HEK293T (cell line): ENCODE data around the gene RBM38.

Experiments used
- CTCF ChIA-PET: fragments of 350-600 bp; formaldehyde crosslinking; extraction: SDS; loops from one replicate; lab custom pipeline; 2021; ENCODE audit warnings: antibody characterized with exemption, inconsistent platforms; lab: Yijun Ruan, JAX
- POLR2A ChIA-PET: fragments of 350-600 bp; formaldehyde crosslinking; extraction: SDS; loops from one replicate; lab custom pipeline; 2020; ENCODE audit warnings: antibody characterized with exemption, inconsistent platforms; lab: Yijun Ruan, JAX
- DNase-seq: peaks from one replicate; pipeline ENCODE4 v3.0.0; 2012; ENCODE audit warnings: mixed read lengths; ENCODE audit errors: extremely low spot score
- ARNT ChIP-seq: fragments of 450-650 bp; IDR thresholded peaks from 2 replicates; pipeline ENCODE4 v1.6.1; 2017; ENCODE audit warnings: mild to moderate bottlenecking
- BHLHE40 ChIP-seq: fragments of 450-650 bp; IDR thresholded peaks from 2 replicates; pipeline ENCODE4 v1.6.1; 2016; ENCODE audit warnings: mild to moderate bottlenecking, moderate library complexity, borderline replicate concordance
- CTBP1 ChIP-seq: fragments of 450-650 bp; IDR thresholded peaks from 2 replicates; pipeline ENCODE4 v1.6.1; 2016; ENCODE audit warnings: borderline replicate concordance
- ELF4 ChIP-seq: fragments of 450-650 bp; IDR thresholded peaks from 2 replicates; pipeline ENCODE4 v1.6.1; 2017; ENCODE audit warnings: antibody characterized with exemption
- FOXA1 ChIP-seq: fragments of 450-650 bp; IDR thresholded peaks from 2 replicates; pipeline ENCODE4 v1.6.1; 2016; ENCODE audit warnings: mild to moderate bottlenecking
- FOXK2 ChIP-seq: fragments of 450-650 bp; IDR thresholded peaks from 2 replicates; pipeline ENCODE4 v1.6.1; 2016; ENCODE audit warnings: mild to moderate bottlenecking
- FOXM1 ChIP-seq: fragments of 450-650 bp; IDR thresholded peaks from 2 replicates; pipeline ENCODE4 v1.6.1; 2017; ENCODE audit warnings: mild to moderate bottlenecking, borderline replicate concordance
- HDGF ChIP-seq: fragments of 450-650 bp; IDR thresholded peaks from 2 replicates; pipeline ENCODE4 v1.6.1; 2017; ENCODE audit warnings: antibody characterized with exemption, borderline replicate concordance
- L3MBTL2 ChIP-seq: fragments of 450-650 bp; conservative IDR thresholded peaks from 2 replicates; pipeline ENCODE4 v1.6.1; 2016; ENCODE audit warnings: mild to moderate bottlenecking
- LEF1 ChIP-seq: fragments of 450-650 bp; IDR thresholded peaks from 2 replicates; pipeline ENCODE4 v1.6.1; 2017; ENCODE audit warnings: mild to moderate bottlenecking, borderline replicate concordance
- NFRKB ChIP-seq: fragments of 450-650 bp; IDR thresholded peaks from 2 replicates; pipeline ENCODE4 v1.6.1; 2016; ENCODE audit warnings: mild to moderate bottlenecking, moderate library complexity
- SP1 ChIP-seq: fragments of 450-650 bp; IDR thresholded peaks from 2 replicates; pipeline ENCODE4 v1.6.1; 2017
- SUZ12 ChIP-seq: fragments of 450-650 bp; IDR thresholded peaks from 2 replicates; pipeline ENCODE4 v1.6.1; 2016; ENCODE audit warnings: mild to moderate bottlenecking
- TARDBP ChIP-seq: fragments of 450-650 bp; IDR thresholded peaks from 2 replicates; pipeline ENCODE4 v1.6.1; 2016
- ZNF384 ChIP-seq: fragments of 450-650 bp; IDR thresholded peaks from 2 replicates; pipeline ENCODE4 v1.6.1; 2016
- TF ChIP-seq, protein P1 (sequence below): fragments of 450-650 bp; IDR thresholded peaks from 2 replicates; pipeline ENCODE4 v1.6.1; 2016

The RBM38 gene

GRCh38 chr20:57411406-57412283 is 20.4 kb downstream of the RBM38 start:
- no peak for DNase-seq
- no peak for TF ChIP-seq BHLHE40
- TF ChIP-seq ARNT = no peak
- no peak for TF ChIP-seq TARDBP
- TF ChIP-seq NFRKB = no peak
- POLR2A ChIA-PET = interaction anchor here (1.4 to 2.3 kb wide), 2 partner anchors 9 to 20 kb away, joined by 3 to 10 read pairs; partner anchors contain the start of gene RBM38
- CTCF ChIA-PET = no interaction called here

GRCh38 chr20:57412347-57413029 is 21.3 kb downstream of the RBM38 start:
- no peak for TF ChIP-seq SP1
- no peak for TF ChIP-seq LEF1
- TF ChIP-seq TARDBP = no peak
- TF ChIP-seq ELF4 = no peak
- no peak for TF ChIP-seq SUZ12
- TF ChIP-seq FOXK2 = no peak
- TF ChIP-seq, protein P1, sequence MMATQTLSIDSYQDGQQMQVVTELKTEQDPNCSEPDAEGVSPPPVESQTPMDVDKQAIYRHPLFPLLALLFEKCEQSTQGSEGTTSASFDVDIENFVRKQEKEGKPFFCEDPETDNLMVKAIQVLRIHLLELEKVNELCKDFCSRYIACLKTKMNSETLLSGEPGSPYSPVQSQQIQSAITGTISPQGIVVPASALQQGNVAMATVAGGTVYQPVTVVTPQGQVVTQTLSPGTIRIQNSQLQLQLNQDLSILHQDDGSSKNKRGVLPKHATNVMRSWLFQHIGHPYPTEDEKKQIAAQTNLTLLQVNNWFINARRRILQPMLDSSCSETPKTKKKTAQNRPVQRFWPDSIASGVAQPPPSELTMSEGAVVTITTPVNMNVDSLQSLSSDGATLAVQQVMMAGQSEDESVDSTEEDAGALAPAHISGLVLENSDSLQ = no peak
- no peak for TF ChIP-seq BHLHE40
- TF ChIP-seq FOXM1 = no peak
- TF ChIP-seq HDGF = no peak
- TF ChIP-seq L3MBTL2 = no peak
- no peak for TF ChIP-seq NFRKB
- no peak for TF ChIP-seq ZNF384
- TF ChIP-seq FOXA1 = no peak
- TF ChIP-seq CTBP1 = no peak
- CTCF ChIA-PET = interaction anchor here (1.1 kb wide), 1 partner anchor 13 kb away, joined by 4 read pairs; no protein-coding TSS in a partner anchor
- POLR2A ChIA-PET = interaction anchor here (1.4 to 2.3 kb wide), 2 partner anchors 9 to 21 kb away, joined by 3 to 10 read pairs; partner anchors contain the start of gene RBM38
- DNase-seq = no peak

DNA sequence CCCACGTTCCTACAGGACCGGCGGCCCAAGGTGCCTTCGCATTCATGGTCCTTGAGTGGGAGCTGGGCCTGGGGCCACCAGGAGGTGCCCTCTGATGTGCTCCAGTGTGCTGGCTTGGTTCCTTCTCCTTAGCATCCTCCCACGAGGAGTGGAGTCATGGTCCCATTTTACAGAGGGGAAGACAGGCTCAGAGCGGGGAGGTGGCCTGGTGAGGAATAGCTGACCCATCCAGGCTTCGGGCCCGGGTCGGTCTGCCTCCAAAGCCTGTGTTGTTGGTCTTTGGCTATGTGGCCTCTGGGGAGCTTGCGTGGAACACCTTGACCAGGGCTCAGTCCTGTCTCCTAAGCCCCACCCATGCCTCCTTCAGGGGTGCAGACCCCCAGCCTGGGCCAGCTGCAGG is 22.8 kb downstream of the RBM38 start:
- POLR2A ChIA-PET = interaction anchor here (2.3 kb wide), 1 partner anchor 11 kb away, joined by 10 read pairs; no protein-coding TSS in a partner anchor

DNA sequence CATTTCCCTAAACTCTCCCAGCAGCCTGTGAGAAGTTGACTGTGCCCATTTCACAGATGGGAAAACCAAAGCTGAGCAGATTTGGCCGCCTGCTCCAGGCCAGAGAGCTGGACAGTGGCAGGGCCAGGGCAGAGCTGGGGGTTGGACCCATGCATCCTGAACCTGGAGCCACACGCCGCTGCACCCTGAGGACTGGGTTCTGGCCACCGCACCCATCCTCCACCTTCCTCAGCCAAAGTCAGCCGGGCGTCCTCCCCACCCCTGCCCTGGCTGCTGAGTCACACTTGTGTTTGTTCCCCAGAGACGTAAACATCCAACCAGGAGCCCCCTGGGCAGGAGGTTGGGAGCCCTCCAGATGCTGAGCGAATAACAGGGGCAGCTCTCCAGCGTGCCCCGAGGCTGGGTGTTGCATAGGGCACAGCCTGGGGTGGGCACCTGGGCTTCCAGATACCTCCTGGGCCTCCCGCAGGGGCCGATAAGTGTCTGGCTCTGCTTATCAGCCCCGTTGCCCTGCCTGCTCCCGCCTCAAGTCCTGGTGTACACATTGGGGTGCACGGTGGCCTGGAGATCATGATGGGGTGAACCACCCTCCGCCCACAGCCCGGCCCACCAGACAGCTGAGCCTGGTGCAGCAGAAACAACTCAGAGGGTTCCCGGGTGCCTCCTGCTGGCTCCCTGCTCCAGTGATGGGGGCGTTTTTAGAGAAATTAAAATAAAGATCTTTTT is 23.8 kb downstream of the RBM38 start:
- no peak for TF ChIP-seq HDGF
- no peak for TF ChIP-seq L3MBTL2
- no peak for TF ChIP-seq SUZ12
- no peak for TF ChIP-seq ZNF384
- no peak for TF ChIP-seq TARDBP
- no peak for TF ChIP-seq ARNT
- TF ChIP-seq FOXK2 = no peak
- TF ChIP-seq FOXA1 = no peak
- no peak for TF ChIP-seq FOXM1
- TF ChIP-seq, protein P1 = no peak
- TF ChIP-seq CTBP1 = no peak
- no peak for TF ChIP-seq SP1
- TF ChIP-seq ELF4 = no peak
- no peak for TF ChIP-seq LEF1
- no peak for TF ChIP-seq NFRKB
- TF ChIP-seq BHLHE40 = no peak

More for the DNA sequence above, 22.8 kb downstream of the RBM38 start:
- no peak for DNase-seq
- CTCF ChIA-PET = no interaction called here
- TF ChIP-seq ARNT (no peak), L3MBTL2 (no peak), SUZ12 (no peak), TARDBP (no peak), ZNF384 (no peak), SP1 (no peak), HDGF (no peak)

GRCh38 chr20:57415771-57416170 is 24.6 kb downstream of the RBM38 start:
- TF ChIP-seq ZNF384 (no peak), SP1 (no peak), BHLHE40 (no peak)
- ChIA-PET CTCF (no interaction called here), POLR2A (no interaction called here)
- DNase-seq = no peak

More for the DNA sequence above, 23.8 kb downstream of the RBM38 start:
- ChIA-PET CTCF (no interaction called here), POLR2A (no interaction called here)
- DNase-seq = no peak

- CTCF ChIA-PET = no interaction called here
- DNase-seq = no peak
These were observed 25.3 kb downstream of the RBM38 start for GRCh38 chr20:57416296-57417022.

More at GRCh38 chr20:57416296-57417022, 25.3 kb downstream of the RBM38 start:
- POLR2A ChIA-PET = no interaction called here
- TF ChIP-seq, protein P1 = no peak
- no peak for TF ChIP-seq L3MBTL2
- no peak for TF ChIP-seq FOXK2
- no peak for TF ChIP-seq BHLHE40
